Natural killer cell (primary cell): ENCODE results near the gene DGCR8. TPM values are rescaled to one million over a fixed set of nuclear protein-coding genes. Genes with fewer than 3 reads are reported as not detected.
A peak's percentile ranks its signal among the peaks of the same experiment; 100 is the strongest.

ENCODE experiments used
- ATAC-seq, 3 donors: fragments of 150-1000 bp in 2 of 3; fragments of 200-7000 bp in 1 of 3; cut with Tn5 transposase; 1 replicate in 1 of 3; 2 replicates in 2 of 3; pipeline ENCODE4 v1.10.0; 2021; ENCODE audit warnings: mild to moderate bottlenecking in 2 of 3, moderate library complexity in 2 of 3
- DNase-seq, 2 donors: peaks; one replicate each; pipeline versions ENCODE4 v3.0.0 to v3.0.0-alpha.2; 2013 to 2021; ENCODE audit warnings: mixed read lengths in 1 of 2
- H3K27ac ChIP-seq: one replicate; pipeline ENCODE4 v1.5.1; 2013; ENCODE audit warnings: mild to moderate bottlenecking, low read length
- H3K27me3 ChIP-seq: one replicate; pipeline ENCODE4 v1.6.1; 2013; ENCODE audit warnings: low read length; ENCODE audit not compliant: control insufficient read depth, insufficient read depth
- H3K36me3 ChIP-seq: one replicate; pipeline ENCODE4 v1.6.1; 2013; ENCODE audit warnings: low read length; ENCODE audit not compliant: control insufficient read depth, insufficient read depth
- H3K4me1 ChIP-seq: one replicate; pipeline ENCODE4 v1.6.1; 2013; ENCODE audit warnings: low read length; ENCODE audit not compliant: control insufficient read depth, insufficient read depth
- H3K4me3 ChIP-seq: one replicate; pipeline ENCODE4 v1.5.1; 2013; ENCODE audit warnings: low read length
- H3K9me3 ChIP-seq: one replicate; pipeline ENCODE4 v1.6.1; 2013; ENCODE audit warnings: low read length; ENCODE audit not compliant: control insufficient read depth, insufficient read depth
- H3K27ac Mint-ChIP-seq, 2 donors: one replicate each; pipeline ENCODE4 v1.8.0; 2022; ENCODE audit warnings: mild to moderate bottlenecking in 2 of 2, mixed read lengths in 2 of 2, moderate library complexity in 1 of 2
- H3K27me3 Mint-ChIP-seq, 2 donors: one replicate each; pipeline ENCODE4 v1.8.0; 2022; ENCODE audit warnings: low read depth in 2 of 2, mixed read lengths in 2 of 2
- H3K36me3 Mint-ChIP-seq: one replicate; pipeline ENCODE4 v1.8.0; 2022; ENCODE audit warnings: mixed read lengths
- H3K4me1 Mint-ChIP-seq, 2 donors: one replicate each; pipeline ENCODE4 v1.8.0; 2022; ENCODE audit warnings: mixed read lengths in 2 of 2
- H3K4me3 Mint-ChIP-seq: one replicate; pipeline ENCODE4 v1.8.0; 2022; ENCODE audit warnings: mild to moderate bottlenecking, moderate library complexity, mixed read lengths
- H3K9me3 Mint-ChIP-seq, 2 donors: one replicate each; pipeline ENCODE4 v1.8.0; 2022; ENCODE audit warnings: mixed read lengths in 2 of 2
- CTCF ChIP-seq: fragments of 200-600 bp; IDR thresholded peaks from one replicate; pipeline ENCODE4 v1.8.0; 2022; ENCODE audit warnings: antibody characterized with exemption
- WGBS: methylation state at CpG from one replicate; pipeline ENCODE4 v1.1.7; 2013; ENCODE audit warnings: missing lambda C conversion rate; ENCODE audit not compliant: insufficient coverage; 5-methylcytosine and 5-hydroxymethylcytosine counted together
- intact Hi-C: fragments of 100-400 bp; cut with micrococcal nuclease; formaldehyde crosslinking; loops from one replicate; pipeline ENCODE4 v1.14.2; 2022
- total RNA-seq, 4 donors: library from RNA; stranded (reverse); fragments of 120-200 nt in 1 of 4; gene quantifications; one replicate each; pipeline versions ENCODE4 v1.2.3 to v1.2.4, GENCODE V29; 2013 to 2022

Gene DGCR8
- total RNA-seq, 3 donors from 2014 or later (not counting 1 experiment from before 2014, with no cell fraction given) = 45.3 to 64.7 (median 64.0) TPM

GRCh38 chr22:20080445-20080775, 369 bp downstream of the DGCR8 start:
- Histone ChIP-seq H3K36me3 (no peaks in the 10 kb centered on the region), H3K27ac (peak overlapping the region; percentile 9), H3K9me3 (no peaks in the 10 kb centered on the region), H3K4me1 (peaks cover 32% of the 10 kb centered on the region), H3K4me3 (peak overlapping the region; percentile 42), H3K27me3 (no peaks in the 10 kb centered on the region)
- ATAC-seq (peak; percentile 72 to 83 (median 76)), DNase-seq (peak; percentile 62 to 84)
- no peak for TF ChIP-seq CTCF
- WGBS = under 1% methylated on average over 34 of the region's 34 CpGs
- no peaks in the 10 kb centered on the region for H3K36me3 Mint-ChIP-seq
- H3K27ac Mint-ChIP-seq = peak overlapping the region; percentile 17 to 63
- no peaks in the 10 kb centered on the region for H3K27me3 Mint-ChIP-seq
- no peaks in the 10 kb centered on the region for H3K9me3 Mint-ChIP-seq
- H3K4me1 Mint-ChIP-seq = peaks cover 33 to 38% of the 10 kb centered on the region in 2 donors
- intact Hi-C loops = loop anchor here (2.0 to 5.0 kb wide), 2 partner anchors 42 to 60 kb away; partner anchors contain the start of gene TANGO2
- H3K4me3 Mint-ChIP-seq = peak overlapping the region; percentile 82

- DNase-seq (peak in 1 of 2 donors; percentile 17), ATAC-seq (no peak)
- no peak for TF ChIP-seq CTCF
- Histone ChIP-seq H3K9me3 (no peaks in the 10 kb centered on the region), H3K4me1 (peaks cover 37% of the 10 kb centered on the region), H3K36me3 (peaks cover 2% of the 10 kb centered on the region), H3K4me3 (peak overlapping the region; percentile 42), H3K27ac (peak overlapping the region; percentile 9), H3K27me3 (no peaks in the 10 kb centered on the region)
- Mint-ChIP-seq H3K4me1 (peaks cover 33 to 38% of the 10 kb centered on the region in 2 donors), H3K9me3 (no peaks in the 10 kb centered on the region), H3K27me3 (no peaks in the 10 kb centered on the region), H3K36me3 (no peaks in the 10 kb centered on the region), H3K27ac (peak overlapping the region; percentile 17 to 63), H3K4me3 (peak overlapping the region; percentile 82)
- intact Hi-C loops = loop anchor here (2.0 to 5.0 kb wide), 2 partner anchors 41 to 60 kb away; partner anchors contain the start of gene TANGO2
- 56% methylated on average over 27 of the region's 27 CpGs for WGBS
These were observed 974 bp downstream of the DGCR8 start for GRCh38 chr22:20080776-20081654.

- H3K27me3 ChIP-seq = no peaks in the 10 kb centered on the region
- Mint-ChIP-seq H3K9me3 (no peaks in the 10 kb centered on the region), H3K27ac (peak overlapping the region in 1 of 2 donors; percentile 55), H3K36me3 (no peaks in the 10 kb centered on the region), H3K4me3 (peak overlapping the region; percentile 30), H3K4me1 (peaks cover 54 to 58% of the 10 kb centered on the region in 2 donors), H3K27me3 (no peaks in the 10 kb centered on the region)
- TF ChIP-seq CTCF = no peak
- intact Hi-C loops = loop anchor here (5.0 kb wide), 1 partner anchor 39 kb away; no protein-coding TSS in a partner anchor
- H3K9me3 ChIP-seq = no peaks in the 10 kb centered on the region
- WGBS = 92% methylated on average over 10 of the region's 10 CpGs
- H3K4me1 ChIP-seq = peaks cover 60% of the 10 kb centered on the region
- DNase-seq (no peak), ATAC-seq (no peak)
- H3K36me3 ChIP-seq = peaks cover 23% of the 10 kb centered on the region
- H3K4me3 ChIP-seq = no peak overlapping the region
- no peak overlapping the region for H3K27ac ChIP-seq
These were observed 3.3 kb downstream of the DGCR8 start for GRCh38 chr22:20083157-20083890.
